ENCODE measurements around the gene SLC14A1. TPM values are rescaled to one million over a fixed set of nuclear protein-coding genes. Genes with fewer than 3 reads are reported as not detected.

The SLC14A1 gene
- total and polyA plus RNA-seq, 2 of the 8 experiments (the other 6 are each of a cell fraction or from before 2014, with no cell fraction given), result 0.18 TPM; not detected in 1

DNA sequence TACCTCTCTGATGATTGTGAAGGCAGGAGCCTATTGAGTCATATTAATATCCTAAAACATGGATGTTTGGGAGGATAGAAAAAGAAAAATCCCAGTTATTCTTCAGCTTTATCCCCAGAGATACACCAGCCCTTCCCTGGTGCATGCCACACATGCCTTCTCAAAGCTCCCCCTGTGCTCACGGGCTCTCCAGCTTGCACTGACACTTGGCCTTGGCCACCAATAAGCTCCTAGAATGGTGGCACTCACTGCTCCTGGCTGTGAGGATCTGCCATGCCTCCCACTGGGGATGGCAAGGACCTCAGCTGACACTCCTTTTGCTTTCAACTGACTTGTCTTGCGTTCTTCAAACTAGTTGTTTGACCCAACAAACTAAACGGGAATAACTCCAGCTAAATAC is 15.9 kb downstream of the SLC14A1 start:
- ChIA-PET CTCF (ENCODE audit: partially characterized antibody) (interaction anchor here (0.6 to 15.7 kb wide), 5 partner anchors 18 to 105 kb away, joined by 3 to 143 read pairs (median 4); partner anchors contain the start of gene SLC14A1), POLR2A (ENCODE audit: partially characterized antibody) (no interaction called here)
- Histone ChIP-seq H3K9me3 (ENCODE audit: insufficient read depth in 2 of 2, low read depth in 1 of 2, low read length in 1 of 2) (no peaks in the 10 kb centered on the region), H2BK15ac (ENCODE audit: low read length) (0 out of 2 replicates have a peak overlapping the region, but pooled peaks have one; percentile 40), H3K4ac (replicated peaks; ENCODE audit: insufficient read length, low read depth, low read length) (no peak overlapping the region), H4K5ac (ENCODE audit: insufficient read length, low read depth, low read length) (no peak overlapping the region), H3K23ac (ENCODE audit: insufficient read length) (no peak overlapping the region), H4K20me1 (replicated peaks in 1 of 2; ENCODE audit: control insufficient read depth in 1 of 2, insufficient read depth in 2 of 2, low read length in 2 of 2) (no peaks in the 10 kb centered on the region), H3K14ac (ENCODE audit: insufficient read length) (no peak overlapping the region), H3K56ac (replicated peaks; ENCODE audit: insufficient read length, low read depth, low read length) (no peak overlapping the region), H3K9ac (replicated peaks in 1 of 4; ENCODE audit: extremely low read depth in 1 of 4, low read depth in 3 of 4, low read length in 3 of 4) (0 out of 7 replicates have a peak overlapping the region, but pooled peaks of 1 of the 4 experiments have one; percentile 40), H3K79me1 (ENCODE audit: low read depth, low read length) (no peaks in the 10 kb centered on the region; the same call in 1 of the 2 replicates), H2AK5ac (ENCODE audit: low read depth, low read length) (no peak overlapping the region), H2BK12ac (ENCODE audit: low read depth, low read length) (peak overlapping the region; percentile 82; the same call in 1 of the 2 replicates), H3K4me3 (ENCODE audit: extremely low read depth in 1 of 4, insufficient read depth in 2 of 4, low read depth in 3 of 4, low read length in 4 of 4) (no peak overlapping the region), H2AFZ (ENCODE audit: low read length) (0 out of 2 replicates have a peak overlapping the region, but pooled peaks have one; percentile 65), H3K27me3 (replicated peaks in 1 of 4; ENCODE audit: control insufficient read depth in 3 of 4, extremely low read depth in 1 of 4, insufficient read depth in 3 of 4, low read length in 3 of 4) (no peaks in the 10 kb centered on the region), H3K23me2 (ENCODE audit: low read depth, low read length) (no peaks in the 10 kb centered on the region), H2BK20ac (ENCODE audit: low read length) (0 out of 2 replicates have a peak overlapping the region, but pooled peaks have one; percentile 41), H3K36me3 (ENCODE audit: control insufficient read depth in 2 of 4, insufficient read depth in 4 of 4, low read length in 3 of 4) (no peaks in the 10 kb centered on the region), H3K4me1 (replicated peaks in 1 of 4; ENCODE audit: control insufficient read depth in 3 of 4, insufficient read depth in 4 of 4, low read length in 3 of 4) (peaks cover 4 to 13% (median 9%) of the 10 kb centered on the region in 4 experiments), H4K91ac (replicated peaks; ENCODE audit: insufficient read length, low read length) (peak overlapping the region; percentile 92), H2BK5ac (ENCODE audit: low read depth, low read length) (0 out of 2 replicates have a peak overlapping the region, but pooled peaks have one; percentile 55), H3K79me2 (ENCODE audit: control insufficient read depth in 1 of 2, insufficient read depth in 2 of 2, low read length in 2 of 2) (no peaks in the 10 kb centered on the region), H2BK120ac (replicated peaks; ENCODE audit: low read depth, low read length) (peak overlapping the region; percentile 79), H3K18ac (ENCODE audit: extremely low read depth, low read length) (no peak overlapping the region), H3K27ac (ENCODE audit: low read depth, low read length) (no peak overlapping the region), H3K4me2 (ENCODE audit: insufficient read depth in 1 of 2, low read depth in 2 of 2, low read length in 2 of 2) (no peak overlapping the region; a peak in 1 of 4 replicates), H4K8ac (ENCODE audit: extremely low read depth, insufficient read depth, low read length) (no peak overlapping the region)
- peak; percentile 24 for FAIRE-seq
- WGBS, 2 experiments (ENCODE audit: extremely low coverage in 1 of 2, insufficient coverage in 1 of 2, insufficient read length in 1 of 2, insufficient replicate concordance in 2 of 2, low coverage in 1 of 2, low lambda C conversion rate in 2 of 2, missing lambda C conversion rate in 1 of 2), result 73% methylated on average over 3 of the region's 3 CpGs; no CpG with 5 or more reads in 1 of the 2 experiments
- no peak for DNase-seq (ENCODE audit: low read depth in 1 of 2, low spot score in 2 of 2)
- no peak for TF ChIP-seq GTF2F1 (IDR thresholded peaks at IDR 0.05; ENCODE audit: borderline replicate concordance, low read depth, low read length)
- no peak for TF ChIP-seq NANOG (IDR thresholded peaks at IDR 0.05; ENCODE audit: insufficient read depth, low read depth, low read length, poor library complexity, severe bottlenecking)
- TF ChIP-seq CHD1 (IDR thresholded peaks at IDR 0.05; ENCODE audit: low read depth, low read length), result no peak
- TF ChIP-seq CBX8 (IDR thresholded peaks at IDR 0.05; ENCODE audit: borderline replicate concordance, low read depth, low read length), result no peak
- no peak for TF ChIP-seq KDM1A (IDR thresholded peaks at IDR 0.05; ENCODE audit: borderline replicate concordance, low read length)
- no peak for TF ChIP-seq POU5F1 (IDR thresholded peaks at IDR 0.05; ENCODE audit: low read depth, low read length)
- no peak for TF ChIP-seq TAF7 (optimal IDR thresholded peaks at IDR 0.05; ENCODE audit: borderline replicate concordance, low read depth, low read length)
- no peak for TF ChIP-seq POLR2A (IDR thresholded peaks at IDR 0.05; ENCODE audit: control extremely low read depth in 1 of 2, low read depth in 2 of 2, low read length in 2 of 2)
- no peak for TF ChIP-seq MAX (IDR thresholded peaks at IDR 0.05)
- TF ChIP-seq SIN3A (conservative IDR thresholded peaks at IDR 0.05 in 1 of 2, IDR thresholded peaks at IDR 0.05 in 1 of 2; ENCODE audit: low read depth in 1 of 2, low read length in 2 of 2), result no peak
- TF ChIP-seq SAP30 (IDR thresholded peaks at IDR 0.05; ENCODE audit: insufficient read depth, insufficient replicate concordance, low read length), result no peak
- TF ChIP-seq PHF8 (conservative IDR thresholded peaks at IDR 0.05; ENCODE audit: low read depth, low read length), result no peak
- TF ChIP-seq SUZ12 (IDR thresholded peaks at IDR 0.05; ENCODE audit: low read length), result no peak
